Mesenchymal stem cell (in vitro differentiated cells and primary cell): ENCODE data around the gene SFRP4.

Source experiments
- DNase-seq: peaks from one replicate; pipeline ENCODE4 v3.0.0-alpha.2; 2013
- H2AFZ ChIP-seq: one replicate; pipeline ENCODE4 v1.6.1; 2013; ENCODE audit warnings: low read depth, mild to moderate bottlenecking, control low read depth, inconsistent platforms, low read length, moderate library complexity
- H2AK5ac ChIP-seq: 2 replicates; pipeline ENCODE4 v1.6.1; 2013; ENCODE audit warnings: low read length, moderate library complexity, mild to moderate bottlenecking, inconsistent platforms; ENCODE audit not compliant: severe bottlenecking
- H2BK120ac ChIP-seq: one replicate; pipeline ENCODE4 v1.6.1; 2013; ENCODE audit warnings: low read depth, mild to moderate bottlenecking, inconsistent platforms, low read length, moderate library complexity
- H2BK12ac ChIP-seq, 2 experiments: one replicate each; pipeline ENCODE4 v1.6.1; 2013; ENCODE audit warnings: inconsistent platforms in 2 of 2, low read length in 2 of 2, mild to moderate bottlenecking in 2 of 2, moderate library complexity in 2 of 2, control low read depth in 1 of 2
- H2BK15ac ChIP-seq: one replicate; pipeline ENCODE4 v1.6.1; 2013; ENCODE audit warnings: mild to moderate bottlenecking, low read depth, inconsistent platforms; ENCODE audit not compliant: poor library complexity, severe bottlenecking
- H2BK5ac ChIP-seq: 2 replicates; pipeline ENCODE4 v1.6.1; 2013; ENCODE audit warnings: low read depth, mild to moderate bottlenecking, low read length, control low read depth, inconsistent platforms; ENCODE audit not compliant: poor library complexity, severe bottlenecking
- H3K14ac ChIP-seq, 2 experiments: one replicate each; pipeline ENCODE4 v1.6.1; 2013; ENCODE audit warnings: inconsistent platforms in 2 of 2, low read length in 2 of 2, control low read depth in 1 of 2, mild to moderate bottlenecking in 1 of 2, moderate library complexity in 1 of 2
- H3K18ac ChIP-seq, 2 experiments: one replicate each; pipeline ENCODE4 v1.6.1; 2013; ENCODE audit warnings: inconsistent platforms in 2 of 2, low read length in 2 of 2, control low read depth in 1 of 2, low read depth in 1 of 2, mild to moderate bottlenecking in 1 of 2
- H3K23ac ChIP-seq, 2 experiments: one replicate each; pipeline ENCODE4 v1.6.1; 2013; ENCODE audit warnings: inconsistent platforms in 2 of 2, low read length in 2 of 2, mild to moderate bottlenecking in 2 of 2, moderate library complexity in 2 of 2, control low read depth in 1 of 2
- H3K27ac ChIP-seq: 2 replicates; pipeline ENCODE4 v1.5.1; 2013; ENCODE audit warnings: mild to moderate bottlenecking, moderate library complexity, low read length, control low read depth, inconsistent platforms; ENCODE audit not compliant: poor library complexity, severe bottlenecking
- H3K27me3 ChIP-seq, 2 experiments: 2 replicates each; pipeline versions ENCODE4 v1.6.1 to v1.7.0; 2013; ENCODE audit warnings: low read length in 2 of 2, mild to moderate bottlenecking in 2 of 2, moderate library complexity in 2 of 2, control low read depth in 1 of 2, inconsistent platforms in 1 of 2; ENCODE audit not compliant: control insufficient read depth in 1 of 2, insufficient read depth in 1 of 2
- H3K36me3 ChIP-seq, 2 experiments: 2 replicates each; pipeline versions ENCODE4 v1.6.1 to v1.7.0; 2013; ENCODE audit warnings: low read length in 2 of 2, control low read depth in 1 of 2, inconsistent platforms in 1 of 2, low read depth in 1 of 2, mild to moderate bottlenecking in 1 of 2; ENCODE audit not compliant: insufficient read depth in 2 of 2, control insufficient read depth in 1 of 2
- H3K4ac ChIP-seq, 2 experiments: one replicate each; pipeline ENCODE4 v1.6.1; 2013; ENCODE audit warnings: inconsistent platforms in 2 of 2, low read length in 2 of 2, mild to moderate bottlenecking in 2 of 2, moderate library complexity in 2 of 2, control low read depth in 1 of 2, low read depth in 1 of 2
- H3K4me1 ChIP-seq: 2 replicates; pipeline ENCODE4 v1.6.1; 2013; ENCODE audit warnings: low read depth, low read length, control low read depth; ENCODE audit not compliant: control insufficient read depth, insufficient read depth
- H3K4me2 ChIP-seq: 2 replicates; pipeline ENCODE4 v1.6.1; 2013; ENCODE audit warnings: low read length, mild to moderate bottlenecking, inconsistent platforms; ENCODE audit not compliant: poor library complexity, severe bottlenecking
- H3K4me3 ChIP-seq, 2 experiments: 2 replicates each; pipeline versions ENCODE4 v1.5.1 to v1.7.0; 2013; ENCODE audit warnings: low read length in 2 of 2, mild to moderate bottlenecking in 2 of 2, control low read depth in 1 of 2, low read depth in 1 of 2; ENCODE audit not compliant: insufficient read depth in 1 of 2
- H3K79me1 ChIP-seq: replicated peaks from 2 replicates; pipeline ENCODE4 v1.6.1; 2013; ENCODE audit warnings: mild to moderate bottlenecking, control low read depth, low read length, inconsistent platforms; ENCODE audit not compliant: poor library complexity, severe bottlenecking
- H3K9ac ChIP-seq: 2 replicates; pipeline ENCODE4 v1.7.0; 2013; ENCODE audit warnings: mild to moderate bottlenecking, low read length, moderate library complexity
- H3K9me3 ChIP-seq: 2 replicates; pipeline ENCODE4 v1.7.0; 2013; ENCODE audit warnings: mild to moderate bottlenecking, low read length; ENCODE audit not compliant: control insufficient read depth
- H4K8ac ChIP-seq: one replicate; pipeline ENCODE4 v1.6.1; 2013; ENCODE audit warnings: inconsistent platforms, mild to moderate bottlenecking, low read length, moderate library complexity
- H4K91ac ChIP-seq: one replicate; pipeline ENCODE4 v1.6.1; 2013; ENCODE audit warnings: mild to moderate bottlenecking, low read length, inconsistent platforms
- WGBS: methylation state at CpG from one replicate; pipeline ENCODE4 v1.1.7; 2013; ENCODE audit warnings: mixed read lengths; 5-methylcytosine and 5-hydroxymethylcytosine counted together

SFRP4 gene

DNA sequence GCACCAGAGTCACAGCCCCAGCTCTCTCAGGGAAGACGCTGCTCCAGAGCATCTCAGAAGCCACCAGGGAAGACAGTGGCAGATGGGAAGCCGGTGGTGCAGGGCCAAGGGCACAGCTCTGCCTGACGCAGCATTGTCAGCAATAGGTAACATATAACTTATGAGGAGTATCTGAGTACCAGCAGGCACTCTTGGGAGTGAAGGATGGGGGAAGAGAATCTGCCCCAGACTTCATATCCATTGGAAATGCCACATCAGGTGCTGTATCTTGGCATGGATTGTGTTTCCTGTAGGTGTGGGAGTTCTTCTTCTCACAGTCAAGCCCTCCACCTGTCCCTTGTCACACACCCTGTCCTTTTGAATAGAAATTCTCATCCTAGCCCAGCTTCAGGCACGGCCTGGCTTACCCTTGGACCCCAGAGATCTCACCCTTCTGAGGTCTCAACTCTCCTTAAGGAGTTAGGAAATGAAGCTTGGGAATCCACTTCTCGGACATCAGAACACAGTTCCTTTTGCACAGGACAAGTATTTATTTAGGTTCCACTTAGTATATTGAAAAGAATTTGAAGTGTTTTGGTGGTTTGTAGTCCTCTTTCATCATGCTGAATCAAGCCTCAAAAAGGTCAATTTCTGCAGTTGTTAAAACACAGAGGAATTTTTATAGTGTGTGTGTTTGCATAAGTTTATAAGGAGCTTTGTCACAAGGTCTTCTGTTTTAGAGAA, 13.8 kb upstream of the SFRP4 start:
- Histone ChIP-seq H2AFZ (no peak overlapping the region), H3K18ac (no peak overlapping the region), H3K9me3 (peaks cover 5% of the 10 kb centered on the region), H3K14ac (no peak overlapping the region), H3K4me1 (peaks cover 6% of the 10 kb centered on the region), H3K27me3 (no peaks in the 10 kb centered on the region), H4K8ac (no peak overlapping the region), H3K36me3 (no peaks in the 10 kb centered on the region), H3K4me2 (peak overlapping the region; percentile 57), H2AK5ac (no peak overlapping the region), H4K91ac (no peak overlapping the region), H3K4me3 (no peak overlapping the region), H2BK120ac (no peak overlapping the region), H3K23ac (no peak overlapping the region), H3K27ac (peak overlapping the region; percentile 4), H2BK12ac (no peak overlapping the region), H2BK15ac (no peak overlapping the region), H3K4ac (no peak overlapping the region), H3K9ac (peak overlapping the region; percentile 56), H2BK5ac (no peak overlapping the region), H3K79me1 (peaks cover 26% of the 10 kb centered on the region)
- WGBS: 83% methylated on average over 3 of the region's 5 CpGs
- DNase-seq: no peak

DNA sequence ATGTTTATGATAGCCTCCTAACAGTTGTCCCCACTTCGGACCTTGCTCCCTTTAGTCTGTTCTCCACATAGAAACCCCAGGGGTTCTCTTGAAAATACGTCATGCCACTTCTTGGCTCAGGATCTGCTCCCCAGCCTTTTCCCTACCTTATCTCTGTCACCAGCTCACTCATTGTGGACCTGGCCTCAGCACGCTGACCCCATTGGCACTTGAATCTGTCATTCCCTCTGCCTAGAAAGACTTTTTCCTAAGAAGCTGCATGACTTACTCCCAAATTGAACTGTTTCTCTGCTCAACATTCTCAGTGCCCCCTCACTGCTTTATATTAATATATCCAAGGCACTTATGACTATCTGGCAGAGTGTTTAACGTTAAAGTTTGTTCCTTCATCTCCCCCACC, 12.3 kb upstream of the SFRP4 start:
- H2BK5ac ChIP-seq: no peak overlapping the region
- H4K8ac ChIP-seq: no peak overlapping the region
- peaks cover 6% of the 10 kb centered on the region for H3K4me1 ChIP-seq
- H3K9me3 ChIP-seq: no peaks in the 10 kb centered on the region
- no peak overlapping the region for H2AK5ac ChIP-seq
- no peak overlapping the region for H2BK15ac ChIP-seq
- H4K91ac ChIP-seq: no peak overlapping the region
- H3K27ac ChIP-seq: no peak overlapping the region
- H2BK12ac ChIP-seq: no peak overlapping the region
- H3K9ac ChIP-seq: no peak overlapping the region
- 88% methylated on average over 4 of the region's 4 CpGs for WGBS
- no peak overlapping the region for H3K4ac ChIP-seq
- no peak overlapping the region for H3K4me3 ChIP-seq
- H3K4me2 ChIP-seq: no peak overlapping the region
- H3K27me3 ChIP-seq: no peaks in the 10 kb centered on the region
- no peak overlapping the region for H2BK120ac ChIP-seq
- H3K79me1 ChIP-seq: peaks cover 27% of the 10 kb centered on the region
- H3K23ac ChIP-seq: no peak overlapping the region
- H3K18ac ChIP-seq: no peak overlapping the region
- H2AFZ ChIP-seq: no peak overlapping the region
- H3K14ac ChIP-seq: no peak overlapping the region
- H3K36me3 ChIP-seq: no peaks in the 10 kb centered on the region
- no peak for DNase-seq

DNA sequence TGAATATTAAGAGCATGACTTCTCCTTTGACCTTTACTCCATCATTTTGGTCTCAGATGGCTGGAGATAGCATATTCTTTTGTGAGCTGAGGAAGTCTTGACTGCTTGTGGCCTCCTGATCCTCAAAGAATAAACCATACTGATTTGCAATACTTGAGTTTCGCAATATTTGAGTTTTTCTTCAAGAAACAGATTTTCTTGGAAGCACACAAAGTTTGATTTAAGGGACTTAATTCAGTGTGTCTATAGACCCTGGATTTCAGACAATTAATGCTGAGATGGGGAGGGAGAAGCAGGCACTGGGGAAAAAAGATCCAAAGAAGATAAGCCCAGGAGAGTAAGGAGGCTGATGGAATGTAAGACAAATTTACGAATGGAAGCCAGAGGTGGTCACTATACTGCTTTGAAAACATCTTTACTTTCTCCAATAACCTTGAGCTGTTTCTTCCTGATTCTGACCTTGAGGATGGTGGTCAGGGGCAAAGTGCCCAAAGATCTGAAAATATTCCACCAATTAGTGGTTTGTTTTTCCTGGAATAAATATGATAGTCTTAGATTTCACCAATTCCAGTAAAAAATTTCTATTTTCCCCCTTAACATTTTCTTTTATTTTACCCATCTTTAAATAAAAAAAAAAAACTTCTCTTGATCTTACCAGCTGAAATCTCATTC, 11.3 kb upstream of the SFRP4 start:
- H4K8ac ChIP-seq: no peak overlapping the region
- no peak overlapping the region for H4K91ac ChIP-seq
- H3K23ac ChIP-seq: no peak overlapping the region
- no peaks in the 10 kb centered on the region for H3K27me3 ChIP-seq
- no peak overlapping the region for H3K4ac ChIP-seq
- no peak overlapping the region for H3K4me3 ChIP-seq
- H3K79me1 ChIP-seq: peaks cover 29% of the 10 kb centered on the region
- H3K4me2 ChIP-seq: no peak overlapping the region
- peak overlapping the region; percentile 24 for H3K9ac ChIP-seq
- no peak overlapping the region for H2BK15ac ChIP-seq
- no peak overlapping the region for H2AK5ac ChIP-seq
- H2BK120ac ChIP-seq: no peak overlapping the region
- no peaks in the 10 kb centered on the region for H3K36me3 ChIP-seq
- H3K9me3 ChIP-seq: no peaks in the 10 kb centered on the region
- H3K14ac ChIP-seq: no peak overlapping the region
- H2BK12ac ChIP-seq: no peak overlapping the region
- peaks cover 6% of the 10 kb centered on the region for H3K4me1 ChIP-seq
- H2AFZ ChIP-seq: no peak overlapping the region
- H2BK5ac ChIP-seq: no peak overlapping the region
- no peak overlapping the region for H3K18ac ChIP-seq
- 85% methylated on average over 2 of the region's 2 CpGs for WGBS
- H3K27ac ChIP-seq: no peak overlapping the region
- DNase-seq: no peak

DNA sequence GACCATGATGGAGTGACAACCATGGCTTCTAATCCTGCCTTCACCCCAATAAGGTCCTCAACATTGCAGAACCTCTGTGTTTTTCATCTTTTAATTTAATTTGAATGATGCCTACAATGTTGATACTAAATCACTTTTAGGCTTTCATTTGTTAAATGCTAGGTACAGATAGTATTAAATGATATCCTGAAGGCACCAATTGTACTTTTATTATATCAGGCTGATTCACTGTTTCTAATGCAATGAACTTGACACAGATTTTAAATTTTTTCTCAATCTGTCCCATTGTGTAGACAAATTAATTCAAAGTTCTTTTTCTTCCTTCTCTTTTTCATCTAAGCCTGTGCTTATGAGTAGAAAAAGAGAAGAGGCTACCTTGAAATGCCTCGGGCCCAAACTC, 9.0 kb upstream of the SFRP4 start:
- H3K4me3 ChIP-seq: no peak overlapping the region
- H4K91ac ChIP-seq: no peak overlapping the region
- H2BK12ac ChIP-seq: no peak overlapping the region
- H3K23ac ChIP-seq: no peak overlapping the region
- H3K27ac ChIP-seq: no peak overlapping the region
- no peak overlapping the region for H3K14ac ChIP-seq
- H2BK5ac ChIP-seq: no peak overlapping the region
- no peaks in the 10 kb centered on the region for H3K36me3 ChIP-seq
- no peak overlapping the region for H3K18ac ChIP-seq
- H3K79me1 ChIP-seq: peaks cover 29% of the 10 kb centered on the region
- 40% methylated on average over 1 of the region's 1 CpG for WGBS
- no peak overlapping the region for H2AFZ ChIP-seq
- no peak for DNase-seq
- H3K9ac ChIP-seq: no peak overlapping the region
- H2BK15ac ChIP-seq: no peak overlapping the region
- no peaks in the 10 kb centered on the region for H3K27me3 ChIP-seq
- no peak overlapping the region for H3K4me2 ChIP-seq
- peaks cover 7% of the 10 kb centered on the region for H3K4me1 ChIP-seq
- no peak overlapping the region for H3K4ac ChIP-seq
- no peak overlapping the region for H2BK120ac ChIP-seq
- H3K9me3 ChIP-seq: no peaks in the 10 kb centered on the region
- H4K8ac ChIP-seq: no peak overlapping the region
- no peak overlapping the region for H2AK5ac ChIP-seq
